BE2C (cell line): ENCODE results near the gene SYNPO2.
"Not testable (repeated sequence)": the region's sequence is repeated elsewhere in the genome, so short reads cannot be mapped to it uniquely, and the experiment has no call there.

Experiments
- DNase-seq: peaks from one replicate; pipeline ENCODE4 v3.0.0-alpha.2; 2020
- H3K27me3 ChIP-seq: fragments of 250-450 bp; sonication (Bioruptor Pico); 2 replicates; pipeline ENCODE4 v1.5.1; 2020; ENCODE audit warnings: mild to moderate bottlenecking
- H3K36me3 ChIP-seq: fragments of 250-450 bp; sonication (Bioruptor Pico); 2 replicates; pipeline ENCODE4 v1.5.1; 2020; ENCODE audit warnings: mild to moderate bottlenecking
- H3K4me1 ChIP-seq: fragments of 250-450 bp; sonication (Bioruptor Pico); 2 replicates; pipeline ENCODE4 v1.5.1; 2020
- H3K4me3 ChIP-seq: 2 replicates; pipeline ENCODE4 v1.5.1; 2011; ENCODE audit warnings: low read depth, low read length
- H3K9me3 ChIP-seq: fragments of 250-450 bp; sonication (Bioruptor Pico); 2 replicates; pipeline ENCODE4 v1.5.1; 2020
- TF ChIP-seq, protein P1 (sequence below): IDR thresholded peaks from 2 replicates; pipeline ENCODE4 v1.5.1; 2012; ENCODE audit warnings: mild to moderate bottlenecking, low read depth, low read length

The SYNPO2 gene

GRCh38 chr4:119059221-119059620, 170.6 kb downstream of the SYNPO2 start:
- Histone ChIP-seq H3K36me3 (peaks cover 19% of the 10 kb centered on the region), H3K4me3 (no peak overlapping the region), H3K4me1 (no peaks in the 10 kb centered on the region), H3K9me3 (no peaks in the 10 kb centered on the region), H3K27me3 (no peaks in the 10 kb centered on the region)
- TF ChIP-seq, protein P1, sequence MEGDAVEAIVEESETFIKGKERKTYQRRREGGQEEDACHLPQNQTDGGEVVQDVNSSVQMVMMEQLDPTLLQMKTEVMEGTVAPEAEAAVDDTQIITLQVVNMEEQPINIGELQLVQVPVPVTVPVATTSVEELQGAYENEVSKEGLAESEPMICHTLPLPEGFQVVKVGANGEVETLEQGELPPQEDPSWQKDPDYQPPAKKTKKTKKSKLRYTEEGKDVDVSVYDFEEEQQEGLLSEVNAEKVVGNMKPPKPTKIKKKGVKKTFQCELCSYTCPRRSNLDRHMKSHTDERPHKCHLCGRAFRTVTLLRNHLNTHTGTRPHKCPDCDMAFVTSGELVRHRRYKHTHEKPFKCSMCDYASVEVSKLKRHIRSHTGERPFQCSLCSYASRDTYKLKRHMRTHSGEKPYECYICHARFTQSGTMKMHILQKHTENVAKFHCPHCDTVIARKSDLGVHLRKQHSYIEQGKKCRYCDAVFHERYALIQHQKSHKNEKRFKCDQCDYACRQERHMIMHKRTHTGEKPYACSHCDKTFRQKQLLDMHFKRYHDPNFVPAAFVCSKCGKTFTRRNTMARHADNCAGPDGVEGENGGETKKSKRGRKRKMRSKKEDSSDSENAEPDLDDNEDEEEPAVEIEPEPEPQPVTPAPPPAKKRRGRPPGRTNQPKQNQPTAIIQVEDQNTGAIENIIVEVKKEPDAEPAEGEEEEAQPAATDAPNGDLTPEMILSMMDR = no peak
- no peak for DNase-seq

- H3K36me3 ChIP-seq, DNase-seq, H3K4me1 ChIP-seq, H3K9me3 ChIP-seq, H3K27me3 ChIP-seq, H3K4me3 ChIP-seq: not testable (repeated sequence)
Observed at GRCh38 chr4:119067125-119067524, 178.5 kb downstream of the SYNPO2 start.

GRCh38 chr4:119067670-119068360, 179.2 kb downstream of the SYNPO2 start:
- not testable (repeated sequence) for H3K4me1 ChIP-seq, H3K36me3 ChIP-seq, H3K27me3 ChIP-seq, H3K9me3 ChIP-seq, DNase-seq, H3K4me3 ChIP-seq

DNA sequence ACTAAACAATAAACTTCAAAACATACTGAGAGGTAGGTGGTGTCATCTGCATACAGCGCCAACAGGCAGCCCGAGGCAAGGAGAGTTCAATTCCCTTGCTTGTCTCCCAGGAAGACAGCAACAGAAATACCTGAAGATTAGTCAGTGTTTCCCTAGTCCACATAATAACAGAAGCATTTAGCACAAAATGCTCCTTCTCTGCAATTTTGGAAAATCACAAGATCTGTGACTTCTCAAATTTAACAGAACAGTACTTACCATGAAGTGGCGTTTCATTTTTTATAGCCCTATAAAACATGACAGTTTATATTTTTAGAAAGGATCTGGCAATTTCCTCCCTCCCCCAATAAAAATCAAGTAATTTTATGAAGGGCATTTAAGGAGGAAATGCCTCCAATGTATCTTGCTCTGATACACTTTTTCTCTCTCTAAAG, 179.9 kb downstream of the SYNPO2 start:
- Histone ChIP-seq H3K4me1 (0 out of 2 replicates have a peak, but pooled peaks cover 2% of the 10 kb centered on the region), H3K27me3 (no peaks in the 10 kb centered on the region), H3K36me3 (peaks cover 5% of the 10 kb centered on the region; the same call in 1 of the 2 replicates), H3K4me3 (no peak overlapping the region), H3K9me3 (no peaks in the 10 kb centered on the region; the same call in 1 of the 2 replicates)
- TF ChIP-seq, protein P1 = no peak
- no peak for DNase-seq

GRCh38 chr4:119070301-119070700, 181.6 kb downstream of the SYNPO2 start:
- Histone ChIP-seq H3K9me3 (no peaks in the 10 kb centered on the region; the same call in 1 of the 2 replicates), H3K27me3 (no peaks in the 10 kb centered on the region), H3K4me1 (0 out of 2 replicates have a peak, but pooled peaks cover 2% of the 10 kb centered on the region), H3K4me3 (no peak overlapping the region), H3K36me3 (peaks cover 5% of the 10 kb centered on the region; the same call in 1 of the 2 replicates)
- DNase-seq = no peak
- TF ChIP-seq, protein P1 = no peak

DNA sequence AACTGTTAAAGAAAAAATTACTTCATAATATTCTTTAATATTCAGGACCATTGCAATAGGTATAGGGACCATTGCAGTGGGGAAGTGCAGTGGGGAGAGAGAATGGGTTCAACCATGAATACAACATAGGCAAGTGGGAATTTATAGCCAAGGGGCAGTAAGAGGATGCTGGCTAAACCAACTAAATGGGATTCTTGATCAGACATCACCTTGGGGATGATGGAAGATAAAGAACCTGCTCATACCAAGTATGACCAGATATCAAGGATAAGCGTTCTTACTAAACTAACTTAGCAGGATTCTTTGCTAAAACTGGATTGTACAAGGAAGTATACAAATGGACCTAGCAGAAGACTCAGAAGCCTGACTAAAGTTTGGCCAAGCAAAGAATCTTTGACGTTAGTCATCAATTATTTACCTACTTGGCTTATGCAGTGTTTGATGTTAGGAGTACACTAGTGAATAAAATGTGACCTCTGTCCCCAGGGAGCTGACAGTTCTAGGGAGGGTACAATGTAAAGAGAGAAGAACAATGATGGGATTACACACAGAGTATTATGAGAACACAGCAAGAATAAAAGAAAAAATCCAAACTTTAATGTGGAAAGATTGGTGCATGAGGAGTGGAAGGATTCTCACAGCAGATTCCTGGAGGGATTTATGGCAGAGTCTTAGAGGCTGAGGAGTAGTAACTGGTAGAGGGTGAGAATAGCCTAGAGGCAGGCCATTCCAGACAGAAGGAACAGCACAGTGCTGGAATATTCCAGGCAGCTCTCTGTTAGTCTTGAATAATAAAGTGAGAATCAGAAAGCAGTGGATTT, 192.3 kb downstream of the SYNPO2 start:
- no peaks in the 10 kb centered on the region for H3K9me3 ChIP-seq
- H3K36me3 ChIP-seq = no peaks in the 10 kb centered on the region
- no peak overlapping the region for H3K4me3 ChIP-seq
- TF ChIP-seq, protein P1 = no peak
- H3K27me3 ChIP-seq = no peaks in the 10 kb centered on the region
- DNase-seq = no peak
- H3K4me1 ChIP-seq = peaks cover 12% of the 10 kb centered on the region

DNA sequence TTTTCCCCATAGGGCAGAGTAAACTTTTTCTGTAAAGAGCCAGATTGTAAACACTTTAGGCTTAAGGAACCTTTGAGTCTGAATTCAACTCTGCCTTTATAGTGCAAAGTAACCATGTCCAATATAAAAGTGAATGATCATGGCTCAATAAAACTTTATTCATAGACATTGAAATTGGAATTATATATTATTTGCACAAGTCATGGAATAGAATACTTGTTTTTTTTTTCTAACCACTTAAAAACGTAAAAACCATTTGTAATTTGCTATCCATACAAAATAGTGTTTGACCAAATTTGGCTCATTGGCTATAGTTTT, 192.8 kb downstream of the SYNPO2 start:
- TF ChIP-seq, protein P1 = no peak
- Histone ChIP-seq H3K36me3 (no peaks in the 10 kb centered on the region), H3K9me3 (no peaks in the 10 kb centered on the region), H3K4me1 (peaks cover 15% of the 10 kb centered on the region), H3K4me3 (no peak overlapping the region), H3K27me3 (no peaks in the 10 kb centered on the region)
- no peak for DNase-seq
